OCI-LY7 (cell line): Measurements from ENCODE around the gene GPRC5B. TPM values are rescaled to one million over a fixed set of nuclear protein-coding genes. Genes with fewer than 3 reads are reported as not detected.

Experiments
- BruUV-seq: library from RNA; stranded (reverse); fragments of 400-500 nt; replicated peaks from 2 replicates; lab custom pipeline; 2021; lab: Mats Ljungman, UMichigan
- CTCF ChIA-PET: fragments of 300-600 bp; sonication (Branson Sonifier 250); formaldehyde crosslinking; loops from one replicate; lab custom pipeline; 2022; ENCODE audit warnings: antibody characterized with exemption; ENCODE audit not compliant: unreplicated experiment; lab: Charles Lee
- POLR2A ChIA-PET: fragments of 300-600 bp; sonication (Branson Sonifier 250); formaldehyde crosslinking; loops from one replicate; lab custom pipeline; 2022; ENCODE audit warnings: antibody characterized with exemption; lab: Charles Lee
- DNase-seq: peaks from one replicate; pipeline ENCODE4 v3.0.0-alpha.2; 2015; ENCODE audit warnings: low spot score
- H2AFZ ChIP-seq: fragments of 200-600 bp; sonication (generic), shearing (Covaris generic); 2 replicates; pipeline ENCODE4 v1.6.1; 2014; ENCODE audit warnings: mild to moderate bottlenecking, antibody characterized with exemption, low read length, moderate library complexity
- H3K27ac ChIP-seq: fragments of 200-600 bp; sonication (generic); 2 replicates; pipeline ENCODE4 v1.5.1; 2014; ENCODE audit warnings: mixed run types, low read depth, mild to moderate bottlenecking, moderate library complexity, low read length, inconsistent platforms; ENCODE audit not compliant: poor library complexity, severe bottlenecking
- H3K36me3 ChIP-seq: fragments of 200-600 bp; sonication (generic); 2 replicates; pipeline ENCODE4 v1.6.1; 2014; ENCODE audit warnings: mild to moderate bottlenecking, antibody characterized with exemption, low read length, moderate library complexity, mixed read lengths; ENCODE audit not compliant: insufficient read depth
- H3K4me1 ChIP-seq: fragments of 200-600 bp; sonication (generic); 2 replicates; pipeline ENCODE4 v1.5.1; 2014; ENCODE audit warnings: mild to moderate bottlenecking, low read length; ENCODE audit not compliant: insufficient read depth, poor library complexity, severe bottlenecking
- H3K4me2 ChIP-seq: fragments of 200-600 bp; sonication (generic); 2 replicates; pipeline ENCODE4 v1.6.1; 2014; ENCODE audit warnings: mild to moderate bottlenecking, low read length
- H3K4me3 ChIP-seq: fragments of 200-600 bp; sonication (generic); 2 replicates; pipeline ENCODE4 v1.5.1; 2014; ENCODE audit warnings: mild to moderate bottlenecking, low read depth, low read length; ENCODE audit not compliant: poor library complexity, severe bottlenecking
- H3K79me2 ChIP-seq: fragments of 200-600 bp; sonication (generic); 2 replicates; pipeline ENCODE4 v1.6.1; 2016; ENCODE audit warnings: low read depth, mild to moderate bottlenecking, low read length, moderate library complexity, mixed read lengths; ENCODE audit not compliant: insufficient read depth
- H3K9me2 ChIP-seq: fragments of 200-600 bp; sonication (generic); 2 replicates; pipeline ENCODE4 v1.6.1; 2016; ENCODE audit warnings: mild to moderate bottlenecking, low read length, mixed read lengths; ENCODE audit not compliant: insufficient read depth
- H3K9me3 ChIP-seq: fragments of 200-600 bp; sonication (generic); 2 replicates; pipeline ENCODE4 v1.6.1; 2014; ENCODE audit warnings: mild to moderate bottlenecking, mixed run types, low read length, mixed read lengths
- H4K20me1 ChIP-seq: fragments of 200-600 bp; sonication (generic); 2 replicates; pipeline ENCODE4 v1.6.1; 2014; ENCODE audit warnings: mild to moderate bottlenecking, antibody characterized with exemption, low read length, moderate library complexity, mixed read lengths; ENCODE audit not compliant: insufficient read depth
- EZH2phosphoT487 ChIP-seq: fragments of 200-600 bp; sonication (generic); IDR thresholded peaks from 2 replicates; pipeline ENCODE4 v1.6.1; 2018; ENCODE audit warnings: low read depth, borderline replicate concordance, mild to moderate bottlenecking, mixed run types, antibody characterized with exemption, low read length, moderate library complexity, mixed read lengths
- intact Hi-C: fragments of 100-400 bp; cut with micrococcal nuclease; formaldehyde crosslinking; loops from one replicate; pipeline ENCODE4 v1.10.0; 2022; ENCODE audit not compliant: unreplicated experiment
- total RNA-seq, 2 experiments: library from RNA; depleted of rRNA in 1 of 2; stranded (reverse); fragments of >200 nt in 1 of 2; shearing (Covaris generic) in 1 of 2; gene quantifications; 2 replicates each; pipeline ENCODE4 v1.2.3, GENCODE V29; 2014 to 2022
- TF ChIP-seq, protein P1 (sequence below): fragments of 200-600 bp; sonication (generic); conservative IDR thresholded peaks from 2 replicates; pipeline ENCODE4 v1.5.1; 2014; ENCODE audit warnings: mild to moderate bottlenecking, antibody characterized with exemption, low read length, moderate library complexity, mixed read lengths

The GPRC5B gene
- total RNA-seq, 2 experiments from 2014 or later = not detected

DNA sequence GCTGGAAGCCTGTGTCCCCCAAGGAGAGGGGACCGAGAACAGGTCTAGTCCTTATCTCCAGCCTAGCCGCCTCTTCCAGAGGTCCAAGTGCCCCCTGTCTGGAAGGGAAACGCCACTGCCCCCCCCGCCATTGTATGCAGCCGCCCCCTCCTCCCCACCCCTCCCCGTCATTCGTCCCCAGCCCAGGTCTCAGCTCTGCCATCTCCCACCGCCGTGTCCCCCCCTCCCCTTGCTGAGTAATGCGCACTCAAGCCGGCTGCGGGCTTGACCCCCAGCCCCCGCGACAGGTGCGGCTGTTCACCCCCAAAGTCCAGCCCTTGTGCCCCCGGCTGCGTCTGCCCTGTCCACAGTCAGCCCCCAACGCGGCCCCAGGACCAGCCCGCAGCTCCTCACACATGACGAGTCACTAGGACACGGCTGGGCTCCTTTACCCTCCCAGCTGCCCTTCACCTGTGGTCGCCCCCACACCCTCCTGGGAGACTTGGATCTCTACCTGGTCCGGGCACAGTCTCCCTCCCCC lies 622 bp downstream of the GPRC5B start:
- ChIA-PET CTCF (interaction anchor here (0.6 kb wide), 1 partner anchor 25 kb away, joined by 3 read pairs; no protein-coding TSS in a partner anchor), POLR2A (no interaction called here)
- Histone ChIP-seq H3K4me2 (peak overlapping the region; percentile 73; the same call in 1 of the 2 replicates), H3K4me1 (no peaks in the 10 kb centered on the region), H3K79me2 (no peaks in the 10 kb centered on the region), H4K20me1 (no peaks in the 10 kb centered on the region), H3K9me2 (no peaks in the 10 kb centered on the region), H3K9me3 (no peaks in the 10 kb centered on the region), H3K36me3 (no peaks in the 10 kb centered on the region), H2AFZ (no peak overlapping the region), H3K27ac (no peak overlapping the region), H3K4me3 (peak overlapping the region; percentile 60)
- intact Hi-C loops = no loop called here
- DNase-seq = no peak
- BruUV-seq = no TSS peak
- no peak for TF ChIP-seq EZH2phosphoT487
- TF ChIP-seq, protein P1, sequence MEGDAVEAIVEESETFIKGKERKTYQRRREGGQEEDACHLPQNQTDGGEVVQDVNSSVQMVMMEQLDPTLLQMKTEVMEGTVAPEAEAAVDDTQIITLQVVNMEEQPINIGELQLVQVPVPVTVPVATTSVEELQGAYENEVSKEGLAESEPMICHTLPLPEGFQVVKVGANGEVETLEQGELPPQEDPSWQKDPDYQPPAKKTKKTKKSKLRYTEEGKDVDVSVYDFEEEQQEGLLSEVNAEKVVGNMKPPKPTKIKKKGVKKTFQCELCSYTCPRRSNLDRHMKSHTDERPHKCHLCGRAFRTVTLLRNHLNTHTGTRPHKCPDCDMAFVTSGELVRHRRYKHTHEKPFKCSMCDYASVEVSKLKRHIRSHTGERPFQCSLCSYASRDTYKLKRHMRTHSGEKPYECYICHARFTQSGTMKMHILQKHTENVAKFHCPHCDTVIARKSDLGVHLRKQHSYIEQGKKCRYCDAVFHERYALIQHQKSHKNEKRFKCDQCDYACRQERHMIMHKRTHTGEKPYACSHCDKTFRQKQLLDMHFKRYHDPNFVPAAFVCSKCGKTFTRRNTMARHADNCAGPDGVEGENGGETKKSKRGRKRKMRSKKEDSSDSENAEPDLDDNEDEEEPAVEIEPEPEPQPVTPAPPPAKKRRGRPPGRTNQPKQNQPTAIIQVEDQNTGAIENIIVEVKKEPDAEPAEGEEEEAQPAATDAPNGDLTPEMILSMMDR = no peak

DNA sequence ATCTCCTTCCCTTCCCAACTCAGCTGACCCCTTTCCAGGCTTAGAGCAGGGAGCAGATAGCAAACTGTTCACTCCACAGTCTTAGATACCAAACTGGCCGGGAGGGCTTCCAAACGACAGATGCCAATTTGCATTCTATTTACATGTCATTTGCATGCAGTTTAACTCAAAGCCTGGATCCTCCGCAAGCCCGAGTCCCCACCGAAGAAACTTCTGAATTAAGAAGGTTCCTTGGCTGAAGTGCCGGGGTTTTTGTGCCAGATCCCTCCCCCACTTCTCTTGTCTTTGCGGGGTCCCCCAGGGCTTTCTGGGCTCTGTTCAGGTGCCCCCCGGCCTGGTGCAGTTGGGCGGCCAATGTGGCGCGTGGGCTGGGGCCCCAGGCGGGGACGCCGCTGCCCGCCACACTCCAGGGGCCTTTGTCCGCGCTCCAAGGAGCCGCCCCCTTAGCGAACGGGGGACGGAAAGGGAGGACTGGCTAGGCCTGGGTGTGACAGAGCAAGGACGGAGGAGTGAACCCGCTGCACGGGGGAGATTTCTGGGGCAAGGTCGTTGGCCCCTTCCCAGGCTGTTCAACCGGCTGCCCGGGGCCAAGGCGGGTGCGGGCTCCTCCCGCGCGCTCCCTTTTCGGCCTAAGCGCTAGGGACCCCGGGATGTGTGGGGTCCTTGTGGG lies 1.2 kb downstream of the GPRC5B start:
- BruUV-seq = no TSS peak
- POLR2A ChIA-PET = no interaction called here
- no peak for DNase-seq
- no peak overlapping the region for H3K27ac ChIP-seq
- H4K20me1 ChIP-seq = no peaks in the 10 kb centered on the region
- H3K9me3 ChIP-seq = no peaks in the 10 kb centered on the region
- CTCF ChIA-PET = no interaction called here
- TF ChIP-seq, protein P1 = no peak
- TF ChIP-seq EZH2phosphoT487 = no peak
- H3K4me1 ChIP-seq = no peaks in the 10 kb centered on the region
- no peaks in the 10 kb centered on the region for H3K36me3 ChIP-seq
- no peak overlapping the region for H3K4me3 ChIP-seq
- intact Hi-C loops = no loop called here
- no peaks in the 10 kb centered on the region for H3K9me2 ChIP-seq
- no peaks in the 10 kb centered on the region for H3K79me2 ChIP-seq
- H2AFZ ChIP-seq = no peak overlapping the region
- H3K4me2 ChIP-seq = no peak overlapping the region

DNA sequence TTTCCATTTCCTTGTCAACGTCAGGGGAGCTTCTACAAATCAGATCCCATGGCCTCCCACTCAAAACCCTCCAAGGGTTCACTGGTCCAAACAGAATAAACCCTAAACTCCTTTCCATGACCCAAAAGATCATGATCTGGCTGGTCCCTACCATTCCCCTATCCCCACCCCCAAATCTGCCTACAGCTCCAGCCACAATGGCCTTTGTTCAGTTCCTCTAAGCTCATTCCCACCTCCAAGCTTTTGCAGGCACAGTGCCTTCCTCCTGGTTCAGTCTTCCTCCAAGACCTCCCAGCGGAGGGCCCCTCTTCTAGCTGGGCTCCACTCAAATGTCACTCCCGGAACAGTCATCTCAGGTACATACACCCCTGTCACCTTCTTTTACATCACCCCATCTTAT lies 2.0 kb downstream of the GPRC5B start:
- H3K9me3 ChIP-seq = no peaks in the 10 kb centered on the region
- TF ChIP-seq EZH2phosphoT487 = no peak
- intact Hi-C loops = no loop called here
- no peak overlapping the region for H3K4me2 ChIP-seq
- no peaks in the 10 kb centered on the region for H3K36me3 ChIP-seq
- H3K4me3 ChIP-seq = no peak overlapping the region
- no peak for DNase-seq
- no peaks in the 10 kb centered on the region for H4K20me1 ChIP-seq
- CTCF ChIA-PET = no interaction called here
- no peaks in the 10 kb centered on the region for H3K4me1 ChIP-seq
- H2AFZ ChIP-seq = no peak overlapping the region
- POLR2A ChIA-PET = no interaction called here
- no TSS peak for BruUV-seq
- H3K79me2 ChIP-seq = no peaks in the 10 kb centered on the region
- H3K9me2 ChIP-seq = no peaks in the 10 kb centered on the region
- H3K27ac ChIP-seq = no peak overlapping the region
